Tibial nerve (tissue), 3 donors: ENCODE results near the gene IQGAP2.

ENCODE experiments used
- EP300 ChIP-seq, 2 donors: sonication (generic); formaldehyde crosslinking; IDR thresholded peaks; one replicate each; pipeline ENCODE4 v1.6.1; 2017; ENCODE audit warnings: antibody characterized with exemption in 2 of 2, mild to moderate bottlenecking in 1 of 2
- POLR2A ChIP-seq, 2 donors: fragments of 450-650 bp; IDR thresholded peaks; one replicate each; pipeline ENCODE4 v1.6.1; 2017; ENCODE audit warnings: antibody characterized with exemption in 2 of 2, mild to moderate bottlenecking in 2 of 2, moderate library complexity in 2 of 2

DNA sequence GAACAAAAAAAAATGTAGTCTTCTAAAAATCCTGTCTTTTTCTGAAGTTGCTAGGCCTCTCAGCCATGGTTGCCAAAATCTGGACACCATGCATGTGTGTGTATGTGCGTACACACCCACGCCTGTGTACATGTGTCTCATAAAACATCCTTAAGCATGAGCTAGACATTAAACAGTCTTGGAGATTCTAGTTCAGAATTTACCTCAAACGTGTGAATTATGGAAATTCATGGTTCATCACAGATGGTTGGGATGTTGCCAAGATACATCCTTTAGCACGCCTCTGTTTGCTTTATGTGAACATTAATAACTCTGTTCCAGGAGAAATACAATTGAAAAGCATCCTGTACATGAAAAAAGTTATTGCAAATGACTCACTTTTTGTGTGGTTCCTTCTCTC lies 167.1 kb downstream of the IQGAP2 start:
- TF ChIP-seq EP300 (IDR thresholded peaks at IDR 0.05): no peak
- no peak for TF ChIP-seq POLR2A (IDR thresholded peaks at IDR 0.05)
